Middle frontal gyrus (tissue), 1 donor: ENCODE measurements around the gene MKS1.

Experiments used
- DNase-seq: peaks from one replicate; pipeline ENCODE4 v3.0.0-alpha.2; 2015; ENCODE audit warnings: low spot score; ENCODE audit errors: extremely low spot score

The MKS1 gene

GRCh38 chr17:58245428-58246103, 26.5 kb upstream of the MKS1 start:
- no peak for DNase-seq

DNA sequence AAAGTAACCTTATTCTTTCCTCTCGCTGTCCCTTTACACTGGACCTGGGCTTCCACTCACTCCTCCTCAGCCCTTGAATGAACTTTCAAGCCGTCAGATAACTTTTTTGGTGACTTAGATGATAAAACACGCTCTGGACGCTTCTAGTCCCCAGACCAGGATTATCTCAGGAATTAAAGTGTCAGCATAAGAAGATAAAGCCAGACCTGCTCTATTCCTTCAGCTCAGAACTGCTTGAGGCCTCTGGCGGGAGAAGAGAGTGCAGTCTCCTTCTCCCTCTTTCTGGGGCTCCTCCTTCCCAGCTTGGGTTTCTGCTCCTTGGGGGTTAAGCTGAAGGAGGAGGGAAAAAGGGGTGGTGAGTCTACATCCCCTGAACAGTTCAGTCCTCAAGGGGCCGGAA, 25.9 kb upstream of the MKS1 start:
- DNase-seq, result no peak

GRCh38 chr17:58242171-58242784, 23.2 kb upstream of the MKS1 start:
- no peak for DNase-seq

- DNase-seq, result no peak
These were observed 20.9 kb upstream of the MKS1 start for GRCh38 chr17:58239987-58240386.

DNA sequence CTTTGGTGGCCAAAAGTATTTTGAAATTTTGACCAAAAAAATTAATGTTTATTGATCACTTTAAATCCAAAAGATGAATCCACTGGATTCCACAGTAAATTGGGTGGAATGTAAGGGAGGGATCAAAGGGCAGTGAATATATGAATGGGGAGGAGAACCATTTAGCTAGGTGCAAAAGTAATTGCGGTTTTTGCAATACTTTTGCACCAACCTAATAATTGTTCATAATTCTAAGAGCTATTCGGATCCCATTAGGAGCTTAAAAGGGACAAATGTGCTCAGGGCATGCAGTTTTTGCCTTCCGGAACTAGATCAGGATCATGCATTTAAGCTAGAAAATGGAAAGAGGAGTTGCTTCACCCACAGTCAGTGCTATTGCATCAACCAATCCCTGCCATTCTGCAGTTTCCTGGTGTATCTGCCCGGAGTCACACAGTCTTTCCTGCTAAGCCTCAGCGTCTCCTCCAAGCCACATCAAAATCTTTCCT, 19.1 kb upstream of the MKS1 start, which contains the start of gene LPO:
TSS of gene LPO (plus strand) at position 438 of the 488 bp plus-strand sequence. CDS start 4,396 bp downstream, outside the sequence.
- no peak for DNase-seq

DNA sequence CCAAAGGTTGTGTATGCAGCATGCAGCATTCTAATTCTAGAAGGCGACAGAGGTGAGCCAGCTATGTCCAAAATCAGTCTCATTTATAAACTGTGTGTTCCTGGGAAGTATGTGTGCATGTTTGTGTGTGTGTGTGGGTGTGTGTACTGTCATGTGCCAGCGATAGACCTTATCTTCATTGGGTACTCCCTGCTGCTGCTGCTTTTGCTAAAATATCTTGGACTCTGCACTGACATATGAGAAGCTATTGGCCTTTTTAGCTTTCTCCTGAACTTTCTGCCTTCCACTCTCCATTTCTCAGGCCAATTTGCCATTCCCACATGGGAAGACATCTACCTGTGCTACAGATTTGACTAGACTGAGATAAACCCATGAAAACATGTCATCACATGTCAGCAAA, 17.3 kb upstream of the MKS1 start:
- DNase-seq, result no peak

DNA sequence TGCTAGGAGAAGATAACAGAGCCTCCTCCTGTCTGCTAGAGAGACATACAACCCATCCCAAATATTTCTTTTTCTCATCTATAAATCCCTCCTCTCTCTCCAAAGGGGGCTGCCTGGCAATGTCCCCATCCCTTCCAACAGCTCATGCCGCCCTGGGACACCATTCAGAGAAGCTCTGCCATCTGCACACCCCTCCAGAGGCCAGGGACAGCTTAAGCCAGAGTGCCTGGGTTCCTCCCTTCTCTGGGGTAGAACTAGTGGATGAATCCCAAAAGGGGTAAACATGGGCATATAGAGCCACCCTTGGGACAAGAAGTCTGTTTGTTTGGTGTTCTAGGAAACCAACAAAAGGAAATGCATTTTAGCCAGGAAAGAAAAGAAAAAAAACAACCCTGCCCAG, 16.8 kb upstream of the MKS1 start:
- no peak for DNase-seq

- no peak for DNase-seq
These were observed 15.5 kb upstream of the MKS1 start for GRCh38 chr17:58234512-58234911.

DNA sequence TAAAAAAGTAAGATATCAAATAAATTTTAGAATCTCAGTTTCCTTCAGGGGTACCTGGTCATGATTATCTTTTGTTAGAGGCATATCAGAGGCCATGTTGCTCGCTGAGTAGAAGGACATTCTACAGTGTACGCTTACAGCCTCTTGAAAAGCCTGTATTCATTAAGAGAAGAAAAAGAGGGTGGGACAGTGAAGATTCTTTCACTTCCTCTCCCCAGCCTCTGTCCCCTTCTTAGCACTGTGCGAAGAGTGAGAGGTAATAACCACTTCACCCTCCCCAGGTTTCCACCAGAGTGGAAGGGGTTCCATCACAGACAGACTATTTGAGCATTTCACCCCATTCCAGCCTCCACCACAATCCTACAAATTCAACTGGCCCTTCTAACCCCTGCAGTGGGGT, 14.5 kb upstream of the MKS1 start:
- no peak for DNase-seq

GRCh38 chr17:58232707-58233156, 13.7 kb upstream of the MKS1 start:
- DNase-seq, result no peak

DNA sequence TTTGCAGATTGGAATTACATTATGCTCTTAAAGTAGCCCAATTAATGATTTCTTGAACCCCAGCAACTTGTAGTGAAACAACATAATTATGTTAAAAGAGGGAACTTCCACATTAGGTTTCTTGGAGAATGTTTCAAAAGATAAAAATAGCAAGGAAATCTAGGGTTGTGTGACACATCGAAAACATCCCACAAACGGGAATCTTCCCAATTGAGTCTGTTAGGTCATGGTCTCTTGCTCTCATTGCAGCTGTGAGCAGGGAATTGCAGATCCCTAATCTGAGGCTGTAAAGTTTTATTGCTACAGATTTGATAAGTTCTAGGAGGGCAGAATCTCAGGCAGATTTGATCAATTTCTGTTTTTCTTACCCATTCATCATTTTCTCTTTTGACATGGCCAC, 12.6 kb upstream of the MKS1 start:
- DNase-seq, result no peak

GRCh38 chr17:58229881-58230280, 10.8 kb upstream of the MKS1 start:
- no peak for DNase-seq

DNA sequence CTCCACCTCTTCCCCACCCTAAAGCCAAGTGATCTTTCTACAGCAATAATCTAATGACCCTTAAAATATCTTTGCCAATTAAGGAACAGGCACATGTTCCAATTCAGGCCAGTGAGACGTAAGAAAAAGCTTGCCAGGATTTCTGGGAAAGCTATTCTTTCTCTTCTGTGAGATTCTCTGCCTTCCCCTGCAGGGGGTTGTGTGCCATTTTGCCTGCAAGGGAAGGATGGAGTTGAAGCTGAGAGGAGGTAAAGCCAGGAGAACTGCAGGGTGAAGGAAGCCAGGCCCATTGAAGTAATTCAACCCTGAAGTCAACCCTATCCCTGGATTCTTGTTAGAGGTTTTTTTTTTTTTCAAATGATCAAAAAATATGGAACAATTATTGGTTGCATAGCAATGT, 10.3 kb upstream of the MKS1 start:
- DNase-seq, result no peak

GRCh38 chr17:58228679-58229078, 9.6 kb upstream of the MKS1 start:
- DNase-seq, result no peak

DNA sequence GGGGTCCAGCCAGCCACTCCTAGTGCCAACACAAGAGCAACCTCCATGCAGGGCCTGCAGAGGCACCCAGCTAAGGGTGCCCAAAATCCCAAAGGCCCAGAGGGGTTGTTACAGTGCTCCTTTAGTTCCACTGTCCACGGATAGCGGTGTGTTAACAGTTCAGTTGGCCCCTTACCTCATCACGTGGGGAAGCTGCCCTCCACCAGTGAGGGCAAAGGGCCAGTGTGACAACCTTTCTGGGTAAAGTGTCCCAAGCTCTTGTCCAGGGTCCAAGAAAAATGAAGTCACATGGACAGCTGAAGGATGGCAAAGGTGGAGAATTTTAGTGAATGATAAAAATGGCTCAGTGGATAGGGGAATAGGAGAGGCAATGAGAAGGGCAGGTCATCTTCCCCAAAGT, 8.7 kb upstream of the MKS1 start:
- no peak for DNase-seq

DNA sequence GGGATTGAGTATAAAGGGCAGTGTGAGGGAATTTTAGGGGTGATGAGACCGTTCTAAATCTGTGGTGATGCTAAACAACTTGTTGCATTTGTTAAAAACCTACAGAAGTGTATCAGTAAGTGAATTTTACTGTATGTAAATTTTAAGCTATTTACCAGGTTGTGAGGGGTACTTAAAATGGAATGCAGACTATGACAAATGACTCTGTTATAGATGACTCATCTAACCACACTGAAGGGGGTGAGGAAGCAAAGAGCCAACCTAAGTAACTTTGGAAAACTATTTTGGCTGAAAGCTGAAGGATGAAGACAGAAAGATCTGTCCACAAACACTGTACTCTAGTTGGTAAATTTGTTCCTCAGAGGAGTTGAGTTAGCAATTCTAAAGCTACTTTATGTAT, 5.3 kb upstream of the MKS1 start:
- no peak for DNase-seq

GRCh38 chr17:58219789-58220183, 731 bp upstream of the MKS1 start:
- no peak for DNase-seq

- no peak for DNase-seq
These were observed 1.3 kb downstream of the MKS1 start for GRCh38 chr17:58217766-58218165.

GRCh38 chr17:58215685-58216084, 3.4 kb downstream of the MKS1 start:
- no peak for DNase-seq

GRCh38 chr17:58210922-58211321, 8.1 kb downstream of the MKS1 start:
- no peak for DNase-seq

- DNase-seq, result no peak
These were observed 10.7 kb downstream of the MKS1 start for GRCh38 chr17:58208344-58208743.

DNA sequence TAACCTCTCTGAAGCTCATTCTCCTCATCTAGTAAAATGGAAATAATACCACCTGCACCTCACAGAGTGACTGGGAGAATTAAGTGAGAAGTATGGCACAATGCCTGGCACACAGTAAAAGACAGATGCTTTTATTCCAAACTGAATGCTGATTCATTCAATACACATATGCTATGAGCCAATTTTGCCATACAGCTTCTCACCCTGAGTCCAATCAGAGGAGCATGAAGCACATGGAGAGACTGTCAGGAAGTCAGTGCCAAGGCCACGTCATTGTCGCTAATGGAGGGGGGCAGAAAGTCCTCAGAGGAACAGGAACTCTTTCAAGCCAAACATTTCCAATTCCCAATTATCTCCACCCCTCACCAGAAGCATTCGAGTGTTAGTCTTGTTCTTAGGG, 11.6 kb downstream of the MKS1 start:
- DNase-seq, result no peak

DNA sequence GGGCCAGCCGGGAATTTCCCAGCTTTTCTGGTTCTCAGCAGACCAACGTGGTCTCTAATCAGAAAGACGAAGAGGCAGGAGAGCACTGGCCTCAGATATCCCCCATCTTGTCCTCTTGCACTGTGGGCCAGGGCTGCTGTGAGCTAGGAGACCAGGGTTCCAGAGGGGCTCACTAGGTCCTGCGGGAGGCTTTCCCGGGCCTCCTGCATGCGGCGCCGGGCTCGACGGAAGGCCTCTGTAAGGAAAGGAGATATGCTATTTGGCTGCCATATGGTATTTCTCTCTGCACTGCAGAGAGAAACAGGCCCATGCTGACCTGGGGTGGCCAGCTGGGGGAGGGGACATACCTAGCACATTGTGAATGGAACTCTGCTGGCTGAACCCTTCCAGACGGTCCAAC, 13.1 kb downstream of the MKS1 start:
- DNase-seq, result no peak
